Breast epithelium (tissue), 3 donors: ENCODE results near the gene GTF2IRD1.

Experiments
- POLR2A ChIP-seq: fragments of 450-650 bp; IDR thresholded peaks from one replicate; pipeline ENCODE4 v1.6.1; 2016; ENCODE audit warnings: antibody characterized with exemption, mild to moderate bottlenecking, moderate library complexity
- TF ChIP-seq, protein P1 (sequence below), 3 donors: fragments of 450-650 bp; IDR thresholded peaks; one replicate each; pipeline ENCODE4 v1.5.1; 2016 to 2017; ENCODE audit warnings: antibody characterized with exemption in 3 of 3, mild to moderate bottlenecking in 3 of 3, moderate library complexity in 3 of 3

GRCh38 chr7:74482629-74483401 lies 29.1 kb downstream of the GTF2IRD1 start:
- no peak for TF ChIP-seq POLR2A
- TF ChIP-seq, protein P1, sequence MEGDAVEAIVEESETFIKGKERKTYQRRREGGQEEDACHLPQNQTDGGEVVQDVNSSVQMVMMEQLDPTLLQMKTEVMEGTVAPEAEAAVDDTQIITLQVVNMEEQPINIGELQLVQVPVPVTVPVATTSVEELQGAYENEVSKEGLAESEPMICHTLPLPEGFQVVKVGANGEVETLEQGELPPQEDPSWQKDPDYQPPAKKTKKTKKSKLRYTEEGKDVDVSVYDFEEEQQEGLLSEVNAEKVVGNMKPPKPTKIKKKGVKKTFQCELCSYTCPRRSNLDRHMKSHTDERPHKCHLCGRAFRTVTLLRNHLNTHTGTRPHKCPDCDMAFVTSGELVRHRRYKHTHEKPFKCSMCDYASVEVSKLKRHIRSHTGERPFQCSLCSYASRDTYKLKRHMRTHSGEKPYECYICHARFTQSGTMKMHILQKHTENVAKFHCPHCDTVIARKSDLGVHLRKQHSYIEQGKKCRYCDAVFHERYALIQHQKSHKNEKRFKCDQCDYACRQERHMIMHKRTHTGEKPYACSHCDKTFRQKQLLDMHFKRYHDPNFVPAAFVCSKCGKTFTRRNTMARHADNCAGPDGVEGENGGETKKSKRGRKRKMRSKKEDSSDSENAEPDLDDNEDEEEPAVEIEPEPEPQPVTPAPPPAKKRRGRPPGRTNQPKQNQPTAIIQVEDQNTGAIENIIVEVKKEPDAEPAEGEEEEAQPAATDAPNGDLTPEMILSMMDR (IDR thresholded peaks at IDR 0.05) = no peak
